Gastrocnemius medialis (tissue), 4 donors: Measurements from ENCODE around the gene TPR. TPM values are rescaled to one million over a fixed set of nuclear protein-coding genes. Genes with fewer than 3 reads are reported as not detected.

Source experiments
- ATAC-seq, 2 donors: fragments of 150-250 bp; one replicate each; pipeline ENCODE4 v1.9.1; 2016
- DNase-seq, 2 donors: peaks; one replicate each; pipeline ENCODE4 v3.0.0-alpha.2; 2019
- H3K27ac ChIP-seq, 4 donors: fragments of 200-600 bp; sonication (generic); 1 replicate in 1 of 4; 2 replicates in 3 of 4; pipeline ENCODE4 v1.5.1; 2016 to 2018; ENCODE audit warnings: mild to moderate bottlenecking in 2 of 4, moderate library complexity in 1 of 4
- H3K27me3 ChIP-seq, 3 donors: fragments of 200-600 bp; sonication (generic) in 2 of 3; 1 replicate in 1 of 3; 2 replicates in 2 of 3; pipeline versions ENCODE4 v1.5.1 to v1.6.0; 2016 to 2019; ENCODE audit warnings: mild to moderate bottlenecking in 1 of 3, moderate library complexity in 1 of 3
- H3K36me3 ChIP-seq, 2 donors: fragments of 200-600 bp; sonication (generic) in 1 of 2; one replicate each; pipeline ENCODE4 v1.5.1; 2017 to 2018
- H3K4me1 ChIP-seq, 2 donors: fragments of 200-600 bp; sonication (generic) in 1 of 2; one replicate each; pipeline ENCODE4 v1.5.1; 2016 to 2017; ENCODE audit warnings: mild to moderate bottlenecking in 2 of 2
- H3K4me3 ChIP-seq, 4 donors: fragments of 200-600 bp; sonication (generic) in 3 of 4; 1 replicate in 1 of 4; 2 replicates in 3 of 4; pipeline ENCODE4 v1.5.1; 2016 to 2019; ENCODE audit warnings: mild to moderate bottlenecking in 2 of 4
- H3K9me3 ChIP-seq, 3 donors: fragments of 200-600 bp; sonication (generic) in 2 of 3; 1 replicate in 1 of 3; 2 replicates in 2 of 3; pipeline ENCODE4 v1.5.1; 2016 to 2019
- POLR2A ChIP-seq, 2 donors: fragments of 450-650 bp; IDR thresholded peaks; one replicate each; pipeline ENCODE4 v1.6.1; 2017; ENCODE audit warnings: antibody characterized with exemption in 2 of 2, mild to moderate bottlenecking in 2 of 2, moderate library complexity in 2 of 2
- in situ Hi-C, 4 donors: fragments of 200-750 bp; cut with MboI; loops; one replicate each; pipeline versions ENCODE4 v1.15.0 to v1.8.0; 2017; ENCODE audit warnings: low sequenced_read_pairs in 4 of 4
- intact Hi-C: fragments of 100-400 bp; cut with DNase I; formaldehyde crosslinking; loops from one replicate; pipeline ENCODE4 v1.15.1; 2023; ENCODE audit warnings: low total_unique reads
- total RNA-seq, 4 donors: library from RNA; depleted of rRNA; stranded (reverse); fragments of >200 nt; gene quantifications; one replicate each; pipeline versions ENCODE4 v1.1.0 to v1.2.3, GENCODE V29; 2016
- TF ChIP-seq, protein P1 (sequence below), 5 experiments: fragments of 450-650 bp in 3 of 5; fragments of 200-600 bp in 2 of 5; sonication (generic) in 2 of 5; IDR thresholded peaks in 4 of 5; conservative IDR thresholded peaks in 1 of 5; 1 replicate in 4 of 5; 2 replicates in 1 of 5; pipeline ENCODE4 v1.5.1; 2016 to 2019; ENCODE audit warnings: antibody characterized with exemption in 5 of 5, mild to moderate bottlenecking in 3 of 5, moderate library complexity in 3 of 5

The TPR gene
- total RNA-seq, 4 donors from 2014 or later, result 56.6 to 84.7 (median 62.9) TPM

- no peak for DNase-seq
- H3K27me3 ChIP-seq, result no peaks in the 10 kb centered on the region
- no peak for ATAC-seq
- no peak overlapping the region for H3K4me3 ChIP-seq
- intact Hi-C loops (no loop called here), in situ Hi-C loops (no loop called here)
- H3K9me3 ChIP-seq, result no peaks in the 10 kb centered on the region
- no peaks in the 10 kb centered on the region for H3K4me1 ChIP-seq
- no peak for TF ChIP-seq POLR2A (IDR thresholded peaks at IDR 0.05)
- TF ChIP-seq, protein P1, sequence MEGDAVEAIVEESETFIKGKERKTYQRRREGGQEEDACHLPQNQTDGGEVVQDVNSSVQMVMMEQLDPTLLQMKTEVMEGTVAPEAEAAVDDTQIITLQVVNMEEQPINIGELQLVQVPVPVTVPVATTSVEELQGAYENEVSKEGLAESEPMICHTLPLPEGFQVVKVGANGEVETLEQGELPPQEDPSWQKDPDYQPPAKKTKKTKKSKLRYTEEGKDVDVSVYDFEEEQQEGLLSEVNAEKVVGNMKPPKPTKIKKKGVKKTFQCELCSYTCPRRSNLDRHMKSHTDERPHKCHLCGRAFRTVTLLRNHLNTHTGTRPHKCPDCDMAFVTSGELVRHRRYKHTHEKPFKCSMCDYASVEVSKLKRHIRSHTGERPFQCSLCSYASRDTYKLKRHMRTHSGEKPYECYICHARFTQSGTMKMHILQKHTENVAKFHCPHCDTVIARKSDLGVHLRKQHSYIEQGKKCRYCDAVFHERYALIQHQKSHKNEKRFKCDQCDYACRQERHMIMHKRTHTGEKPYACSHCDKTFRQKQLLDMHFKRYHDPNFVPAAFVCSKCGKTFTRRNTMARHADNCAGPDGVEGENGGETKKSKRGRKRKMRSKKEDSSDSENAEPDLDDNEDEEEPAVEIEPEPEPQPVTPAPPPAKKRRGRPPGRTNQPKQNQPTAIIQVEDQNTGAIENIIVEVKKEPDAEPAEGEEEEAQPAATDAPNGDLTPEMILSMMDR (IDR thresholded peaks at IDR 0.05 in 4 of 5, conservative IDR thresholded peaks at IDR 0.05 in 1 of 5), result peak in 1 of 5 experiments; percentile 32
- H3K36me3 ChIP-seq, result no peaks in the 10 kb centered on the region
- H3K27ac ChIP-seq, result no peak overlapping the region
Observed at GRCh38 chr1:186304982-186305949, 69.8 kb downstream of the TPR start.

GRCh38 chr1:186303911-186304310, 71.1 kb downstream of the TPR start:
- TF ChIP-seq, protein P1 (IDR thresholded peaks at IDR 0.05 in 4 of 5, conservative IDR thresholded peaks at IDR 0.05 in 1 of 5), result no peak
- no peak for TF ChIP-seq POLR2A (IDR thresholded peaks at IDR 0.05)
- no peaks in the 10 kb centered on the region for H3K9me3 ChIP-seq
- DNase-seq, result no peak
- intact Hi-C loops (no loop called here), in situ Hi-C loops (no loop called here)
- H3K27me3 ChIP-seq, result no peaks in the 10 kb centered on the region
- no peaks in the 10 kb centered on the region for H3K36me3 ChIP-seq
- ATAC-seq, result no peak
- H3K4me1 ChIP-seq, result no peaks in the 10 kb centered on the region
- H3K4me3 ChIP-seq, result no peak overlapping the region
- H3K27ac ChIP-seq, result no peak overlapping the region

DNA sequence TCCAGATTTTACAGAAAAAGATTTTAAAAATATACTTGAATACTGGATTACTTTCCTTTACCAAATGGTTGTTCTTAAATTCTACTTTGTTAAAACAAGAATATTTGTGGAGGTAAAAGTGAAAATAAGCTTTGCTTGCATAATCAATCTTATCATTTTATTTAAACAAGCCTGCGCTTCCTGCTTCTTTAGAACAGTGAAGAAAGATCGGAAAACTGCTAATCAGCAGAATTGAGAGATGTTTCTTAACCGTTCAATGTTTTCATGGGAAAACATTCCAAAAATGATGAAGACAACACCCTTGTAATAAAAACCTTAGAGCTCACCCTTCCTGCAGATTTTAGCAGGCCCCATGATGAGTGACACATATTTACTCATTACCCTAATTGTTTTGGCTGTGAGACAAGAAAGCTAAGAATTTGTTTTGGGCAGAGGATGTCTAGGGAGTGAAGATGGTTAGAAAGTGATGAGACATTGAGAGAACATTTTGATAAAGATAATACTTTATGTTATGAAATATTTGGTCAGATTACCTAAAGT, 72.6 kb downstream of the TPR start:
- ATAC-seq (no peak), DNase-seq (no peak)
- no peaks in the 10 kb centered on the region for H3K27me3 ChIP-seq
- no peak overlapping the region for H3K27ac ChIP-seq
- no peaks in the 10 kb centered on the region for H3K4me1 ChIP-seq
- TF ChIP-seq, protein P1 (IDR thresholded peaks at IDR 0.05 in 4 of 5, conservative IDR thresholded peaks at IDR 0.05 in 1 of 5), result no peak
- no peak for TF ChIP-seq POLR2A (IDR thresholded peaks at IDR 0.05)
- H3K9me3 ChIP-seq, result no peaks in the 10 kb centered on the region
- in situ Hi-C loops (no loop called here), intact Hi-C loops (no loop called here)
- no peaks in the 10 kb centered on the region for H3K36me3 ChIP-seq
- H3K4me3 ChIP-seq, result no peak overlapping the region

DNA sequence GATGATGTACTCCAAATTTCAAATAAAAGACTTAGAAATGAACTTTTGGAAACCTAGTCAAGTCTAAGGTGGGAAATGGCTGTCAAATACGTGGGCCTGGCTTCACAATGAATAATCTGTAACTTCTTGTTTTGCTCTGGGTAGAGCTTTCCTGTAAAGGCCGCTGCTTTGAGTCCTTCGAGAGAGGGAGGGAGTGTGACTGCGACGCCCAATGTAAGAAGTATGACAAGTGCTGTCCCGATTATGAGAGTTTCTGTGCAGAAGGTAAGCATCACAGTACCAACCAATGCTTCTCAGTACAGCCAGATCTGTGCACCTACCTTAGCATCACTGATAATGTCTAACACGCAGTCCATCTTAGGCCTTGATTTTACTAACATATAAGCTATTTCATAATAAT, 73.6 kb downstream of the TPR start:
- H3K36me3 ChIP-seq, result no peaks in the 10 kb centered on the region
- in situ Hi-C loops, result no loop called here

More for the DNA sequence above, 73.6 kb downstream of the TPR start:
- no peak for DNase-seq
- no peak for ATAC-seq
- Histone ChIP-seq H3K27ac (no peak overlapping the region), H3K9me3 (no peaks in the 10 kb centered on the region), H3K4me1 (no peaks in the 10 kb centered on the region), H3K27me3 (no peaks in the 10 kb centered on the region), H3K4me3 (no peak overlapping the region)
- TF ChIP-seq POLR2A (IDR thresholded peaks at IDR 0.05), result no peak
- TF ChIP-seq, protein P1 (IDR thresholded peaks at IDR 0.05 in 4 of 5, conservative IDR thresholded peaks at IDR 0.05 in 1 of 5), result no peak
- intact Hi-C loops, result no loop called here
